HEK293 (cell line): Measurements from ENCODE around the gene C9orf85.

Experiments used
- CTCF ChIA-PET: fragments of 350-600 bp; formaldehyde crosslinking; extraction: SDS; loops from one replicate; lab custom pipeline; 2021; ENCODE audit warnings: antibody characterized with exemption; lab: Yijun Ruan, JAX
- POLR2A ChIA-PET: fragments of 300-600 bp; formaldehyde crosslinking; extraction: SDS; loops from one replicate; lab custom pipeline; 2020; ENCODE audit warnings: antibody characterized with exemption, inconsistent platforms; lab: Yijun Ruan, JAX
- H3K27ac ChIP-seq: fragments of 200-500 bp; sonication (Bioruptor generic); 2 replicates; pipeline ENCODE4 v1.5.1; 2014; ENCODE audit warnings: low read depth, low read length, control low read depth, inconsistent platforms; ENCODE audit errors: extremely low read depth
- H3K36me3 ChIP-seq, 2 experiments: fragments of 200-500 bp in 1 of 2; sonication (Bioruptor generic) in 1 of 2; 1 replicate in 1 of 2; 2 replicates in 1 of 2; pipeline ENCODE4 v1.5.1; 2014 to 2017; ENCODE audit warnings: inconsistent platforms in 2 of 2, low read length in 2 of 2; ENCODE audit not compliant: control insufficient read depth in 2 of 2, insufficient read depth in 1 of 2
- H3K4me1 ChIP-seq: fragments of 200-500 bp; sonication (Bioruptor generic); 2 replicates; pipeline ENCODE4 v1.5.1; 2014; ENCODE audit warnings: mild to moderate bottlenecking, low read length, inconsistent platforms; ENCODE audit not compliant: control insufficient read depth, insufficient read depth
- H3K4me3 ChIP-seq: 2 replicates; pipeline ENCODE4 v1.5.1; 2011; ENCODE audit warnings: low read depth, mild to moderate bottlenecking, control low read depth, low read length, moderate library complexity
- H3K9me3 ChIP-seq: fragments of 200-500 bp; sonication (Bioruptor generic); 2 replicates; pipeline ENCODE4 v1.5.1; 2014; ENCODE audit warnings: low read depth, low read length, inconsistent platforms; ENCODE audit not compliant: control insufficient read depth, insufficient read depth
- BCL11B ChIP-seq: fragments of 450-650 bp; formaldehyde crosslinking; IDR thresholded peaks from 2 replicates; pipeline ENCODE4 v1.5.1; 2016; ENCODE audit warnings: low read depth, missing biosample characterization, missing genetic modification characterization
- KLF1 ChIP-seq: fragments of 450-650 bp; formaldehyde crosslinking; IDR thresholded peaks from 2 replicates; pipeline ENCODE4 v1.5.1; 2016; ENCODE audit warnings: missing biosample characterization, missing genetic modification characterization
- KLF8 ChIP-seq: fragments of 450-650 bp; formaldehyde crosslinking; IDR thresholded peaks from 2 replicates; pipeline ENCODE4 v1.5.1; 2016; ENCODE audit warnings: missing biosample characterization, missing genetic modification characterization
- PBX3 ChIP-seq: sonication (generic); formaldehyde crosslinking; IDR thresholded peaks from 2 replicates; pipeline ENCODE4 v1.8.1; 2022; ENCODE audit warnings: mild to moderate bottlenecking, moderate library complexity, missing genetic modification reagents
- PRDM2 ChIP-seq: fragments of 450-650 bp; formaldehyde crosslinking; IDR thresholded peaks from 2 replicates; pipeline ENCODE4 v1.5.1; 2016; ENCODE audit warnings: missing biosample characterization, missing genetic modification characterization, borderline replicate concordance
- ZBTB20 ChIP-seq: fragments of 450-650 bp; formaldehyde crosslinking; IDR thresholded peaks from 2 replicates; pipeline ENCODE4 v1.5.1; 2016; ENCODE audit warnings: missing biosample characterization, missing genetic modification characterization
- ZFP3 ChIP-seq: fragments of 450-650 bp; formaldehyde crosslinking; IDR thresholded peaks from 2 replicates; pipeline ENCODE4 v1.5.1; 2016; ENCODE audit warnings: low read depth, missing biosample characterization, missing genetic modification characterization
- ZFP37 ChIP-seq: fragments of 450-650 bp; formaldehyde crosslinking; IDR thresholded peaks from 2 replicates; pipeline ENCODE4 v1.5.1; 2016; ENCODE audit warnings: missing biosample characterization, missing genetic modification characterization
- ZNF138 ChIP-seq: fragments of 450-650 bp; formaldehyde crosslinking; IDR thresholded peaks from 2 replicates; pipeline ENCODE4 v1.5.1; 2016; ENCODE audit warnings: missing biosample characterization, missing genetic modification characterization, borderline replicate concordance
- ZNF146 ChIP-seq: fragments of 450-650 bp; formaldehyde crosslinking; IDR thresholded peaks from 2 replicates; pipeline ENCODE4 v1.5.1; 2016; ENCODE audit warnings: missing biosample characterization, missing genetic modification characterization
- ZNF2 ChIP-seq: fragments of 450-650 bp; formaldehyde crosslinking; IDR thresholded peaks from 2 replicates; pipeline ENCODE4 v1.5.1; 2016; ENCODE audit warnings: missing biosample characterization, missing genetic modification characterization
- ZNF324 ChIP-seq: fragments of 450-650 bp; formaldehyde crosslinking; IDR thresholded peaks from 2 replicates; pipeline ENCODE4 v1.5.1; 2016; ENCODE audit warnings: missing biosample characterization, missing genetic modification characterization
- ZNF488 ChIP-seq: fragments of 450-650 bp; formaldehyde crosslinking; IDR thresholded peaks from 2 replicates; pipeline ENCODE4 v1.5.1; 2016; ENCODE audit warnings: missing biosample characterization, missing genetic modification characterization
- ZNF623 ChIP-seq: fragments of 450-650 bp; formaldehyde crosslinking; IDR thresholded peaks from 2 replicates; pipeline ENCODE4 v1.5.1; 2016; ENCODE audit warnings: missing biosample characterization, missing genetic modification characterization
- ZNF791 ChIP-seq: fragments of 450-650 bp; formaldehyde crosslinking; IDR thresholded peaks from 2 replicates; pipeline ENCODE4 v1.5.1; 2016; ENCODE audit warnings: missing biosample characterization, missing genetic modification characterization
- ZXDB ChIP-seq: fragments of 450-650 bp; formaldehyde crosslinking; IDR thresholded peaks from 2 replicates; pipeline ENCODE4 v1.5.1; 2016; ENCODE audit warnings: missing biosample characterization, missing genetic modification characterization

C9orf85 gene

GRCh38 chr9:71965403-71965802, 54.0 kb downstream of the C9orf85 start:
- TF ChIP-seq BCL11B (tag by site-specific recombination) (no peak), ZFP3 (tag by site-specific recombination) (no peak), ZNF488 (tag by site-specific recombination) (no peak), KLF1 (tag by site-specific recombination) (no peak), ZFP37 (tag by site-specific recombination) (no peak), ZNF138 (tag by site-specific recombination) (no peak), PBX3 (no peak), ZNF623 (tag by site-specific recombination) (no peak)
- Histone ChIP-seq H3K4me3 (no peak overlapping the region), H3K9me3 (no peaks in the 10 kb centered on the region), H3K36me3 (peaks cover 0 to 2% of the 10 kb centered on the region in 2 experiments; a peak in 1 of 3 replicates), H3K4me1 (no peaks in the 10 kb centered on the region), H3K27ac (no peak overlapping the region)
- ChIA-PET POLR2A (no interaction called here), CTCF (interaction anchor here (1.6 kb wide), 1 partner anchor 59 kb away, joined by 5 read pairs; no protein-coding TSS in a partner anchor)

- Histone ChIP-seq H3K4me1 (no peaks in the 10 kb centered on the region), H3K9me3 (no peaks in the 10 kb centered on the region), H3K36me3 (peaks cover 0 to 2% of the 10 kb centered on the region in 2 experiments; a peak in 1 of 3 replicates), H3K27ac (no peak overlapping the region), H3K4me3 (no peak overlapping the region)
- TF ChIP-seq ZNF2: no peak
- no peak for TF ChIP-seq KLF8 (tag by site-specific recombination)
- no peak for TF ChIP-seq ZBTB20
- no peak for TF ChIP-seq ZNF146 (tag by site-specific recombination)
- no peak for TF ChIP-seq ZNF791 (tag by site-specific recombination)
- TF ChIP-seq ZXDB (tag by site-specific recombination): no peak
- TF ChIP-seq ZNF324: no peak
- TF ChIP-seq PRDM2 (tag by site-specific recombination): no peak
- POLR2A ChIA-PET: no interaction called here
- CTCF ChIA-PET: no interaction called here
Observed at GRCh38 chr9:71966601-71967000, 55.2 kb downstream of the C9orf85 start.
